Measurements from ENCODE around the gene HID1.
A peak's percentile ranks its signal among the peaks of the same experiment; 100 is the strongest.
"Not testable (repeated sequence)": the region's sequence is repeated elsewhere in the genome, so short reads cannot be mapped to it uniquely, and the experiment has no call there.

The HID1 gene

GRCh38 chr17:74922172-74922571 lies 50.4 kb downstream of the HID1 start:
- no peak for DNase-seq

- DNase-seq, result no peak
These were observed 50.8 kb downstream of the HID1 start for GRCh38 chr17:74921769-74922168.

- DNase-seq, result no peak
These were observed 51.4 kb downstream of the HID1 start for GRCh38 chr17:74921026-74921681.

GRCh38 chr17:74920642-74921025 lies 51.9 kb downstream of the HID1 start:
- DNase-seq, result no peak

- DNase-seq, result no peak
These were observed 52.3 kb downstream of the HID1 start for GRCh38 chr17:74920306-74920620.

GRCh38 chr17:74919440-74920305 lies 52.9 kb downstream of the HID1 start:
- peak; percentile 13 for DNase-seq

GRCh38 chr17:74918906-74919305 lies 53.7 kb downstream of the HID1 start:
- DNase-seq, result no peak

GRCh38 chr17:74917430-74917829 lies 55.1 kb downstream of the HID1 start:
- no peak for DNase-seq

GRCh38 chr17:74916851-74917199 lies 55.7 kb downstream of the HID1 start:
- no peak for DNase-seq

GRCh38 chr17:74916136-74916850 lies 56.3 kb downstream of the HID1 start:
- DNase-seq, result no peak

GRCh38 chr17:74911423-74911822 lies 61.1 kb downstream of the HID1 start:
- DNase-seq, result not testable (repeated sequence)

GRCh38 chr17:74909097-74909496 lies 63.5 kb downstream of the HID1 start:
- not testable (repeated sequence) for DNase-seq

- no peak for DNase-seq
These were observed 65.5 kb downstream of the HID1 start for GRCh38 chr17:74907012-74907411.

GRCh38 chr17:74906214-74906793 lies 66.3 kb downstream of the HID1 start:
- not testable (repeated sequence) for DNase-seq

- DNase-seq, result no peak
These were observed 67.7 kb downstream of the HID1 start for GRCh38 chr17:74904687-74905409.

GRCh38 chr17:74903671-74904070 lies 68.9 kb downstream of the HID1 start:
- DNase-seq, result no peak

GRCh38 chr17:74903034-74903433 lies 69.5 kb downstream of the HID1 start:
- no peak for DNase-seq

- DNase-seq, result no peak
These were observed 71.0 kb downstream of the HID1 start for GRCh38 chr17:74901353-74902135.
